DND-41 (cell line): ENCODE measurements around the gene UBE2J1.
"Not testable (repeated sequence)": the region's sequence is repeated elsewhere in the genome, so short reads cannot be mapped to it uniquely, and the experiment has no call there.

Experiments
- ATAC-seq: fragments of 200-7000 bp; cut with Tn5 transposase; 3 replicates; pipeline ENCODE4 v1.9.1; 2021; ENCODE audit warnings: low read depth; ENCODE audit not compliant: insufficient read depth
- DNase-seq: peaks from one replicate; pipeline ENCODE4 v3.0.0-alpha.2; 2020
- H2AFZ ChIP-seq: 2 replicates; pipeline ENCODE4 v1.6.0; 2012; ENCODE audit warnings: low read depth, low read length
- H3K27ac ChIP-seq: 2 replicates; pipeline ENCODE4 v1.5.1; 2012; ENCODE audit warnings: low read length, inconsistent platforms
- H3K27me3 ChIP-seq: fragments of 200-600 bp; sonication (generic); 2 replicates; pipeline ENCODE4 v1.6.0; 2012; ENCODE audit warnings: low read length, mild to moderate bottlenecking, inconsistent platforms; ENCODE audit not compliant: insufficient read depth, poor library complexity
- H3K36me3 ChIP-seq: 2 replicates; pipeline ENCODE4 v1.5.1; 2012; ENCODE audit warnings: low read length, inconsistent platforms; ENCODE audit not compliant: insufficient read depth
- H3K4me1 ChIP-seq: 2 replicates; pipeline ENCODE4 v1.5.1; 2012; ENCODE audit warnings: mild to moderate bottlenecking, low read length; ENCODE audit not compliant: insufficient read depth
- H3K4me2 ChIP-seq: 2 replicates; pipeline ENCODE4 v1.6.0; 2012; ENCODE audit warnings: mild to moderate bottlenecking, moderate library complexity, low read length, inconsistent platforms; ENCODE audit not compliant: insufficient read depth
- H3K4me3 ChIP-seq, 2 experiments: fragments of 200-600 bp in 1 of 2; shearing (Covaris generic) in 1 of 2; 2 replicates each; pipeline ENCODE4 v1.5.1; 2012 to 2016; ENCODE audit warnings: inconsistent platforms in 2 of 2, low read length in 2 of 2, mild to moderate bottlenecking in 2 of 2, low read depth in 1 of 2, moderate library complexity in 1 of 2
- H3K79me2 ChIP-seq: 2 replicates; pipeline ENCODE4 v1.6.0; 2012; ENCODE audit warnings: low read length, inconsistent platforms; ENCODE audit not compliant: insufficient read depth
- H3K9ac ChIP-seq: 2 replicates; pipeline ENCODE4 v1.6.0; 2012; ENCODE audit warnings: low read depth, mild to moderate bottlenecking, inconsistent platforms, low read length, moderate library complexity
- H3K9me3 ChIP-seq: 2 replicates; pipeline ENCODE4 v1.5.1; 2012; ENCODE audit warnings: low read length, moderate library complexity, mild to moderate bottlenecking, inconsistent platforms; ENCODE audit not compliant: insufficient read depth, severe bottlenecking
- H4K20me1 ChIP-seq: 2 replicates; pipeline ENCODE4 v1.6.0; 2012; ENCODE audit warnings: low read length; ENCODE audit not compliant: insufficient read depth
- CTCF ChIP-seq: IDR thresholded peaks from 2 replicates; pipeline ENCODE4 v1.5.1; 2012; ENCODE audit warnings: borderline replicate concordance, low read length, moderate library complexity, mild to moderate bottlenecking; ENCODE audit not compliant: poor library complexity, severe bottlenecking; ENCODE audit errors: extremely low read depth
- EZH2 ChIP-seq: IDR thresholded peaks from 3 replicates; pipeline ENCODE4 v1.6.1; 2012; ENCODE audit warnings: borderline replicate concordance, low read depth, mild to moderate bottlenecking, moderate library complexity, low read length, inconsistent platforms; ENCODE audit not compliant: severe bottlenecking

Gene UBE2J1

GRCh38 chr6:89297695-89298351 is 54.7 kb downstream of the UBE2J1 start:
- no peak overlapping the region for H3K27ac ChIP-seq
- TF ChIP-seq CTCF = no peak
- TF ChIP-seq EZH2 = no peak
- H3K4me3 ChIP-seq = no peak overlapping the region
- ATAC-seq (no peak), DNase-seq (no peak)
- no peaks in the 10 kb centered on the region for H3K27me3 ChIP-seq
- no peaks in the 10 kb centered on the region for H3K4me1 ChIP-seq
- H3K4me2 ChIP-seq = no peak overlapping the region
- no peak overlapping the region for H2AFZ ChIP-seq
- no peaks in the 10 kb centered on the region for H3K36me3 ChIP-seq
- no peaks in the 10 kb centered on the region for H3K9me3 ChIP-seq
- H3K79me2 ChIP-seq = no peaks in the 10 kb centered on the region
- H3K9ac ChIP-seq = no peak overlapping the region
- no peaks in the 10 kb centered on the region for H4K20me1 ChIP-seq

DNA sequence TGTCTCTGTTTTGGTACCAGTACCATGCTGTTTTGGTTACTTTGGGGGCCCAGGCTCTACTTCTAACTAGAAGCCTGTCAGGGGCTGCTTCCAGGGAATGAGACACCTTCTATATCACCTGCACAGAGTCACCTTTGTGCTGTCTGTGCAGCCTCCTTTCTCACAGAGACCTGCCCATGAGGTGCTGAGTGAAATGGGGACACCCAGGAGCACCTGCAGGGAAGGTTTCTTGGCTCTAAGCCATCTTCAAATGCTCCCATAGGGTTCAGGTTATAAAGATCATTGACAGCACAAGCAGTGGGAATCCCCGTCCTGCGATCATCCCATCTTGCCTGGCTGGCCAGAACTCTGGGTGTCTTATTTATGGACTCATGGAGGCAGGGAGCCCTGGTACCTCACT is 56.5 kb downstream of the UBE2J1 start:
- Histone ChIP-seq H3K4me2 (no peak overlapping the region), H3K27me3 (no peaks in the 10 kb centered on the region), H3K9ac (no peak overlapping the region), H4K20me1 (no peaks in the 10 kb centered on the region), H3K27ac (no peak overlapping the region), H3K9me3 (no peaks in the 10 kb centered on the region), H3K4me1 (no peaks in the 10 kb centered on the region), H2AFZ (no peak overlapping the region), H3K36me3 (no peaks in the 10 kb centered on the region), H3K79me2 (no peaks in the 10 kb centered on the region), H3K4me3 (no peak overlapping the region)
- ATAC-seq (no peak), DNase-seq (no peak)
- TF ChIP-seq EZH2 (no peak), CTCF (no peak)

- H3K27me3 ChIP-seq, H3K27ac ChIP-seq, H3K9ac ChIP-seq, H3K4me1 ChIP-seq, H3K4me3 ChIP-seq, H3K79me2 ChIP-seq, H4K20me1 ChIP-seq, H3K9me3 ChIP-seq, H3K4me2 ChIP-seq, H2AFZ ChIP-seq, H3K36me3 ChIP-seq, DNase-seq, ATAC-seq: not testable (repeated sequence)
Observed at GRCh38 chr6:89295116-89295515, 57.4 kb downstream of the UBE2J1 start.

DNA sequence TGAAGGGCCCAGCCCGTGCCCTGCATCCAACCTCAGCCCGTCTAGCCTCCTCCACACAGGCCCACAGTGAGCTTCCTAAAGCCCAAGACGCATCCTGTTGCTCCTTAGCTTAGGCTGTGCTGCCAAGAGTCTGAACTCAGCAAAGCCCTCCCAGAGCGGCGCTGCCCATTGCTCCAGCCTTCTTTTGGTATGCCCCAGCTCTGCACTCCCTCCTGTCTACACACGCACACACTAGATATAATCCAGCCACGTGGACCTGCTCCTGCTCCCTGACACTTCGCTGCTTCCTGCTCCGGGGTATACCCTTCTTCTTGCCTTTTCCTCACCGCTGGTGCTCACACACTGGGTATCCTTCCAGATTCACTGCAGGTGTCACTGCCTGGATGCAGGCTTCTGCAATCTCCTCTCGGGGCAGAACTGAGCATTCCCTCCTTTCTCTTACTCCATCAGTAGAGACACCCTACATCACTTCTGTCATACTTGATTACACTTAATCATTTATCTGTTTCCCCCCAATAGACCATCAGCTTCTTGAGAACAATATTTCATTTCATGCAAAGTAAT is 61.2 kb downstream of the UBE2J1 start:
- Histone ChIP-seq H3K27ac (no peak overlapping the region), H2AFZ (no peak overlapping the region), H3K4me3 (no peak overlapping the region), H3K9me3 (no peaks in the 10 kb centered on the region), H4K20me1 (no peaks in the 10 kb centered on the region), H3K36me3 (no peaks in the 10 kb centered on the region), H3K27me3 (no peaks in the 10 kb centered on the region), H3K4me2 (no peak overlapping the region), H3K9ac (no peak overlapping the region), H3K79me2 (no peaks in the 10 kb centered on the region), H3K4me1 (no peaks in the 10 kb centered on the region)
- DNase-seq (no peak), ATAC-seq (0 out of 3 replicates have a peak, but pooled peaks have one; percentile 27)
- TF ChIP-seq CTCF = no peak
- TF ChIP-seq EZH2 = no peak
